GM12875 (cell line): Measurements from ENCODE around the gene ST6GALNAC3.

ENCODE experiments used
- H3K4me3 ChIP-seq: one replicate; pipeline ENCODE4 v1.5.1; 2011; ENCODE audit warnings: low read depth, low read length, control low read depth
- TF ChIP-seq, protein P1 (sequence below): IDR thresholded peaks from 2 replicates; pipeline ENCODE4 v1.5.1; 2011; ENCODE audit warnings: low read depth, mild to moderate bottlenecking, control low read depth, inconsistent platforms, low read length, moderate library complexity, borderline replicate concordance; ENCODE audit not compliant: insufficient read depth

Gene ST6GALNAC3

DNA sequence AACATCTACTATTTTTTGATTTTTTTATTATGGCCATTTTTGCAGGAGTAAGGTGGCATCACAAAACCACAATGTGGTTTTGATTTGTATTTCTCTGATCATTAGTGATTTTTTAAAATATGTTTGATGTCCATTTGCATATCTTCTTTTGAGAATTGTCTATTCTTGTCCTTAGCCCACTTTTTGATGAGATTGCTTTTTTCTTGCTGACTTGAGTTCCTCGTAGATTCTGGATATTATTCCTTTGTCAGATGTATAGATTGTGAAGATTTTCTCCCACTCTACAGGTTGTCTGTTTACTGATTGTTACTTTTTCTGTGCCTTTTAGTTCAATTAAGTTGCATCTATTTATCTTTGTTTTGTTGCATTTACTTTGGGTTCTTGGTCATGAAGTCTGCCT, 375.7 kb downstream of the ST6GALNAC3 start:
- TF ChIP-seq, protein P1, sequence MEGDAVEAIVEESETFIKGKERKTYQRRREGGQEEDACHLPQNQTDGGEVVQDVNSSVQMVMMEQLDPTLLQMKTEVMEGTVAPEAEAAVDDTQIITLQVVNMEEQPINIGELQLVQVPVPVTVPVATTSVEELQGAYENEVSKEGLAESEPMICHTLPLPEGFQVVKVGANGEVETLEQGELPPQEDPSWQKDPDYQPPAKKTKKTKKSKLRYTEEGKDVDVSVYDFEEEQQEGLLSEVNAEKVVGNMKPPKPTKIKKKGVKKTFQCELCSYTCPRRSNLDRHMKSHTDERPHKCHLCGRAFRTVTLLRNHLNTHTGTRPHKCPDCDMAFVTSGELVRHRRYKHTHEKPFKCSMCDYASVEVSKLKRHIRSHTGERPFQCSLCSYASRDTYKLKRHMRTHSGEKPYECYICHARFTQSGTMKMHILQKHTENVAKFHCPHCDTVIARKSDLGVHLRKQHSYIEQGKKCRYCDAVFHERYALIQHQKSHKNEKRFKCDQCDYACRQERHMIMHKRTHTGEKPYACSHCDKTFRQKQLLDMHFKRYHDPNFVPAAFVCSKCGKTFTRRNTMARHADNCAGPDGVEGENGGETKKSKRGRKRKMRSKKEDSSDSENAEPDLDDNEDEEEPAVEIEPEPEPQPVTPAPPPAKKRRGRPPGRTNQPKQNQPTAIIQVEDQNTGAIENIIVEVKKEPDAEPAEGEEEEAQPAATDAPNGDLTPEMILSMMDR, result no peak
- H3K4me3 ChIP-seq, result no peak overlapping the region

DNA sequence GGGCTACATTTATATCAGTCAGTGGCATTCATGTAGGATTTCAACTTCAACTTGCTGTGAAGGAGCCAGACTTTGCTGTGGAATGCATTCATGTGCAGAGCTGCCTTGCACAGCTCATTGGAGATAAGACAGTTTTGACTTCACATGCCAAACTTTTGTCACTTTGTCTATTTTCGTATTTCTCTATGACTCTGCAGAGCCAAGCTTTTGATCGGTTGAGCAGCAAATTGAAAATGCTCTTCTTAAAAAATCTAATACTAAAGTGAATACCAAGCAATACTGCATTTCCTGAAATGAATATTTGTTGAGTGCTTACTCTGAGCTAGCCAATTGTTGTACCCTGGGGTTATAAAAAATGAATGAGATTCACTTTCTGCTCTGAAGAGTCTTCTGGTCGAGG, 388.7 kb downstream of the ST6GALNAC3 start:
- H3K4me3 ChIP-seq, result no peak overlapping the region
- TF ChIP-seq, protein P1, result no peak

- H3K4me3 ChIP-seq, result no peak overlapping the region
- TF ChIP-seq, protein P1, result no peak
Measured at GRCh38 chr1:76463849-76464248, 389.3 kb downstream of the ST6GALNAC3 start.

DNA sequence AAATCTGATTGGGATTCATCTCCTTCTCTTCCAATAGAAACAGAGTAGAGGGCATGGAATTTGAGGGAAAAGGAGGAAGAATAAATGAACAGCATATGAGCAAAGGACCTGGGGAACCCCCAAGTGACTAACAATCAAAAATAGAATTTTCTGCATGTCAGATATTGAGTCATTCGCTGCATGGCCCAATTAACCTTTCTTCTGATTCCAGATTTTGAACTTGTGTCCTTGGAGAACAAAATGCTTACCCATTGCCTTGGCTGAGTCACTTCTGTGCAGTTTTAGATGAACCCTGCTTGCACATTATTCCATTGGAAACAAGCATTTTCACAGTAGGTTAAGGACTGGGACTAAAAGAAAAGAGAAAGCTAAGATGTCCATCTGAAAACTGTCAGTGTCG, 390.5 kb downstream of the ST6GALNAC3 start:
- TF ChIP-seq, protein P1, result no peak
- no peak overlapping the region for H3K4me3 ChIP-seq

- TF ChIP-seq, protein P1, result no peak
Measured at GRCh38 chr1:76470166-76470565, 395.6 kb downstream of the ST6GALNAC3 start.

DNA sequence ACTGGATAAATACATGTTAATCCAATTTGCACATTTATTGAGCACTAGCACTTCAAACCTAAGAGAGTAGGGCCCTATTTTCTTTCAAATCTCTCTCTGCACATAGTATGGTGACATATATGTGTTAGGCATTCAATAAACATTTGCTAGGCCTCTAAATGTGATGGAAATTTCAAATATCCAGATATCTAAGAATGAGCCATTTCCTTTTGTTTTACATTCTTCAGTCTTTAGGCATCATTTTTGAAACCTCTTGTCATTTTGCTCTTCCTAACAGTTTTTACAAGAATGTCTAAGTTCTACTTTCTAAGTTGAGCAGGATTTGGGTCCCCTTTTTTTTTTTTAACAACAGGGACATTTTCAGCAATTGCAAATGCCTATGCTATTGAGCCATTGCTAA, 397.0 kb downstream of the ST6GALNAC3 start:
- TF ChIP-seq, protein P1, result no peak

More at GRCh38 chr1:76470166-76470565, 395.6 kb downstream of the ST6GALNAC3 start:
- no peak overlapping the region for H3K4me3 ChIP-seq

GRCh38 chr1:76473591-76473990, 399.0 kb downstream of the ST6GALNAC3 start:
- TF ChIP-seq, protein P1, result no peak
- H3K4me3 ChIP-seq, result no peak overlapping the region

More for the DNA sequence above, 397.0 kb downstream of the ST6GALNAC3 start:
- no peak overlapping the region for H3K4me3 ChIP-seq
